Colonic mucosa (tissue), 4 donors: ENCODE data around the gene GXYLT2. TPM values are rescaled to one million over a fixed set of nuclear protein-coding genes. Genes with fewer than 3 reads are reported as not detected.

Source experiments
- DNase-seq: peaks from one replicate; pipeline ENCODE4 v3.0.0-alpha.2; 2020
- H3K27ac ChIP-seq: fragments of 200-600 bp; one replicate; pipeline ENCODE4 v1.8.0; 2021
- H3K27me3 ChIP-seq: fragments of 200-600 bp; one replicate; pipeline ENCODE4 v1.8.0; 2021
- H3K36me3 ChIP-seq: fragments of 200-600 bp; one replicate; pipeline ENCODE4 v1.8.0; 2021
- H3K4me1 ChIP-seq: fragments of 200-600 bp; one replicate; pipeline ENCODE4 v1.8.0; 2021; ENCODE audit warnings: mild to moderate bottlenecking
- H3K4me3 ChIP-seq: fragments of 200-600 bp; one replicate; pipeline ENCODE4 v1.8.0; 2021
- H3K9ac ChIP-seq, 2 donors: one replicate each; pipeline ENCODE4 v1.7.0; 2013; ENCODE audit warnings: control low read depth in 2 of 2, low read depth in 2 of 2, low read length in 2 of 2
- H3K9me3 ChIP-seq: fragments of 200-600 bp; one replicate; pipeline ENCODE4 v1.8.0; 2021
- intact Hi-C: fragments of 100-400 bp; cut with DNase I; formaldehyde crosslinking; loops from one replicate; pipeline ENCODE4 v1.14.1; 2022
- total RNA-seq, 2 donors: library from RNA; stranded (reverse); fragmentation: NEBNext Ultra II Directional in 1 of 2; extraction: Animal tissue kit (Norgen Biotek cat#: 25700) in 1 of 2; gene quantifications; one replicate each; pipeline ENCODE4 v1.2.1, GENCODE V29; 2021
- TF ChIP-seq, protein P1 (sequence below): fragments of 200-600 bp; IDR thresholded peaks from one replicate; pipeline ENCODE4 v1.8.0; 2022; ENCODE audit warnings: antibody characterized with exemption, mild to moderate bottlenecking
- donor health status: healthy.
- donor health status: DM: no; HTN: no; CAD: no.
- donor health status: DM: no; HTN: no; CAD: no.

GXYLT2 gene
- total RNA-seq, 2 donors from 2014 or later: 7.3 to 8.4 TPM

DNA sequence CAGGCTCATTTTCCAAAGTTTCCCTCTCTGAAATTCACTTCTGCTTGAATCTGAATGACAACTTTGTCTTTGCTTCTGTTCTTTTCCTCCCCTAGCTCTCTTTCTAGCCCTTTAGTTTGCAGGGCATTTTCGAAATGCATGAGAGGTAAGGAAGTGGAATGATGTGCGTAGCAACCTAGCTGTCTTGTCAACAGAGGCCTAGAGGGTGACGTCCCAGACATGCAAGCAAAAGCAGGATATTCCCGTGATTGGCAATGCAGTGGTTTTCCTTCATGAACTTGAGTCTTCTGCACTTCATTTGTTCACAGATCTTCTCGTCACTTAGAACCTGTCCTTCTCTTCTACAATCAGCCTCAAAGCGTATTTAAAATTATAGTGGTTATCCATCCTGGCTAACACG, 56.9 kb downstream of the GXYLT2 start:
- no peak for DNase-seq
- intact Hi-C loops: loop anchor here (5.0 kb wide), 2 partner anchors 53 to 138 kb away; partner anchors contain the start of gene PPP4R2
- no peak overlapping the region for H3K4me3 ChIP-seq
- H3K27me3 ChIP-seq: no peaks in the 10 kb centered on the region
- H3K36me3 ChIP-seq: no peaks in the 10 kb centered on the region
- no peak overlapping the region for H3K27ac ChIP-seq
- H3K9me3 ChIP-seq: no peaks in the 10 kb centered on the region
- H3K9ac ChIP-seq: no peak overlapping the region
- TF ChIP-seq, protein P1, sequence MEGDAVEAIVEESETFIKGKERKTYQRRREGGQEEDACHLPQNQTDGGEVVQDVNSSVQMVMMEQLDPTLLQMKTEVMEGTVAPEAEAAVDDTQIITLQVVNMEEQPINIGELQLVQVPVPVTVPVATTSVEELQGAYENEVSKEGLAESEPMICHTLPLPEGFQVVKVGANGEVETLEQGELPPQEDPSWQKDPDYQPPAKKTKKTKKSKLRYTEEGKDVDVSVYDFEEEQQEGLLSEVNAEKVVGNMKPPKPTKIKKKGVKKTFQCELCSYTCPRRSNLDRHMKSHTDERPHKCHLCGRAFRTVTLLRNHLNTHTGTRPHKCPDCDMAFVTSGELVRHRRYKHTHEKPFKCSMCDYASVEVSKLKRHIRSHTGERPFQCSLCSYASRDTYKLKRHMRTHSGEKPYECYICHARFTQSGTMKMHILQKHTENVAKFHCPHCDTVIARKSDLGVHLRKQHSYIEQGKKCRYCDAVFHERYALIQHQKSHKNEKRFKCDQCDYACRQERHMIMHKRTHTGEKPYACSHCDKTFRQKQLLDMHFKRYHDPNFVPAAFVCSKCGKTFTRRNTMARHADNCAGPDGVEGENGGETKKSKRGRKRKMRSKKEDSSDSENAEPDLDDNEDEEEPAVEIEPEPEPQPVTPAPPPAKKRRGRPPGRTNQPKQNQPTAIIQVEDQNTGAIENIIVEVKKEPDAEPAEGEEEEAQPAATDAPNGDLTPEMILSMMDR: no peak
- H3K4me1 ChIP-seq: no peaks in the 10 kb centered on the region

DNA sequence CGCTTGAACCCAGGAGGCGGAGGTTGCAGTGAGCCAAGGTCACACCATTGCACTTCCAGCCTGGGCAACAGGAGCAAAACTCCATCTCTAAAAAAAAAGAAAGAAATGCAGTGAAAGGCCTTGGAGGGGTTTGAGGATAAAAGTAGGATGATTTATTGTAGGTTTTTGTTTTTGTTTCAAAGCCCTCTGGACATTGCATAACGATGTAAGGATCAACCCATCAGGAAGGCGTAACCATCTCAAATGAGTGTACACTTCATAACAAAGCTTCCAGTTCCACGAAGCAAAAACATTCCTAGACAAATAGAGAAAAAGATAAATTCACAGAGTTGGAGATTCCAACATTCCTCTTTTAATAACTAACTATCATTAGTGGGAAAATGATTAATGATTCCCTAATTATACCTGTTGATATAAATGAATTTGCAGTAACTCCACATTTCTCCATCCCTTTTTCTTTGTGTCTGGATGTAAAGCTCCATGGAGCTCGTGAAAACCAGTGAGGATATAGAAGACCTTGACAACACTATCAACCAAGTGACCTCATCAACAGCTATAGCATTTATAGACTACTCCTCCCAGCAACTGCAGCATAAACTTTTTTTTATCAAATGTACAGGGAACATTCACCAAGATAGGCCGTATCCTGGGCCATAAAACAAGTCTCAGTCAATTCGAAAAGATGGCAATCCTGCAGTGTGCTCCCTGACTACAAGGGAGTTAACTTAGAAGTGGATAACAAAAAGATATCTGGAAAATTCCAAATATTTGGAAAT, 60.1 kb downstream of the GXYLT2 start:
- H3K4me1 ChIP-seq: no peaks in the 10 kb centered on the region
- H3K27ac ChIP-seq: no peak overlapping the region
- no peak for DNase-seq
- H3K4me3 ChIP-seq: no peak overlapping the region
- no peaks in the 10 kb centered on the region for H3K9me3 ChIP-seq
- H3K36me3 ChIP-seq: no peaks in the 10 kb centered on the region
- H3K27me3 ChIP-seq: no peaks in the 10 kb centered on the region
- TF ChIP-seq, protein P1: no peak
- intact Hi-C loops: loop anchor here (5.0 kb wide), 2 partner anchors 49 to 134 kb away; partner anchors contain the start of gene PPP4R2
- no peak overlapping the region for H3K9ac ChIP-seq

- TF ChIP-seq, protein P1: no peak
- H3K9me3 ChIP-seq: no peaks in the 10 kb centered on the region
- no peaks in the 10 kb centered on the region for H3K27me3 ChIP-seq
- H3K36me3 ChIP-seq: no peaks in the 10 kb centered on the region
- H3K4me1 ChIP-seq: no peaks in the 10 kb centered on the region
- no peak overlapping the region for H3K4me3 ChIP-seq
- intact Hi-C loops: loop anchor here (5.0 kb wide), 2 partner anchors 48 to 133 kb away; partner anchors contain the start of gene PPP4R2
- no peak overlapping the region for H3K27ac ChIP-seq
- no peak for DNase-seq
- no peak overlapping the region for H3K9ac ChIP-seq
Observed at GRCh38 chr3:72949016-72949415, 61.2 kb downstream of the GXYLT2 start.

DNA sequence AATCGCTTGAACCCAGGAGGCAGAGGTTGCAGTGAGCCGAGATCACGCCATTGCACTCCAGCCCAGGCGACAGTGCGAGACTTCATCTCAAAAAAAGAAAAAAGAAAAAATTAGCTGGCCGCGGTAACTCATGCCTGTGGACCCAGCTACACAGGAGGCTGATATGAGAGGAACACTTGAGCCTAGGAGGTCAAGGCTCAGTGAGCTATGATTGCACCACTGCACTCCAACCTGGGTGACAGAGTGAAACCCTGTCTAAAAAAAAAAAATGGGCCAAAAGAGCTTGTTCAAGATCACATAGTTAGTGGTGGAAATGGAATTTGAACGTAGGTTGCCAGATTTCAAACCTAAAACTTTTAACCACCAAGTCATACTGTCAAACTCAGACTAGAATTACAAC, 62.5 kb downstream of the GXYLT2 start:
- no peak overlapping the region for H3K4me3 ChIP-seq
- H3K4me1 ChIP-seq: no peaks in the 10 kb centered on the region
- H3K9ac ChIP-seq: no peak overlapping the region
- intact Hi-C loops: no loop called here
- TF ChIP-seq, protein P1: no peak
- DNase-seq: no peak
- no peaks in the 10 kb centered on the region for H3K27me3 ChIP-seq
- no peak overlapping the region for H3K27ac ChIP-seq
- H3K36me3 ChIP-seq: no peaks in the 10 kb centered on the region
- H3K9me3 ChIP-seq: no peaks in the 10 kb centered on the region

DNA sequence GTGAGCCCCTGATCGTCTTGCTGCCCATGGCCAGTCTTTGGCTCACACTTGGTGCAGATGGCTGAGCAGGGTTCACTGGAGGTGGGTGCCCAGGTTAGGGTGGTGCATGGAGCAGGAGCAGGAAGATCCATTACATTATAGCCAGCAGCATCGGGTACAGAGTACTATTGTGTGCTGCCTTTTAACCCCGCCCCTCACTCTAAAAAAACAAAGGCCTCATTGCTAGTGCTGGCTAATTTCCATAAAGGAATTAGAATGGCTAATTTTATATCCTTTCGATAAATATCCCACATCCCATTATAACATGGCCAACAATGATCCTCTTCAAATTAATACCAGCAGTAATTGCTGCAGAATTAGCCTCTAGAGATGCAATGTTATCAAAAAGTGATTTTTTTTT, 63.0 kb downstream of the GXYLT2 start:
- DNase-seq: no peak
- H3K27me3 ChIP-seq: no peaks in the 10 kb centered on the region
- no peak overlapping the region for H3K4me3 ChIP-seq
- no peak overlapping the region for H3K27ac ChIP-seq
- H3K9ac ChIP-seq: no peak overlapping the region
- H3K9me3 ChIP-seq: no peaks in the 10 kb centered on the region
- no peaks in the 10 kb centered on the region for H3K4me1 ChIP-seq
- intact Hi-C loops: no loop called here
- no peaks in the 10 kb centered on the region for H3K36me3 ChIP-seq
- TF ChIP-seq, protein P1: no peak
